GM12864 (cell line): Measurements from ENCODE around the gene PPP6R3.

ENCODE experiments used
- DNase-seq: peaks from one replicate; pipeline ENCODE4 v3.0.0-alpha.2; 2011; ENCODE audit warnings: low read depth
- H3K4me3 ChIP-seq: 2 replicates; pipeline ENCODE4 v1.5.1; 2011; ENCODE audit warnings: mild to moderate bottlenecking, low read depth, low read length, control low read depth
- CTCF ChIP-seq: IDR thresholded peaks from 2 replicates; pipeline ENCODE4 v1.5.1; 2011; ENCODE audit warnings: low read depth, mild to moderate bottlenecking, moderate library complexity, low read length, control low read depth, inconsistent platforms; ENCODE audit errors: missing control alignments

The PPP6R3 gene

GRCh38 chr11:68459886-68460740 is 439 bp upstream of the PPP6R3 start:
- peak; percentile 89 for DNase-seq
- peak overlapping the region; percentile 79 for H3K4me3 ChIP-seq
- TF ChIP-seq CTCF = no peak

- peak overlapping the region; percentile 76 for H3K4me3 ChIP-seq
- TF ChIP-seq CTCF = no peak
- DNase-seq = no peak
Measured at GRCh38 chr11:68461575-68461917, 994 bp downstream of the PPP6R3 start.

GRCh38 chr11:68463714-68464113 is 3.2 kb downstream of the PPP6R3 start:
- DNase-seq = no peak
- H3K4me3 ChIP-seq = no peak overlapping the region
- TF ChIP-seq CTCF = no peak

- no peak for DNase-seq
- H3K4me3 ChIP-seq = no peak overlapping the region
- no peak for TF ChIP-seq CTCF
Measured at GRCh38 chr11:68467201-68467834, 6.8 kb downstream of the PPP6R3 start.

GRCh38 chr11:68468217-68468828 is 7.8 kb downstream of the PPP6R3 start:
- no peak for DNase-seq
- no peak for TF ChIP-seq CTCF
- H3K4me3 ChIP-seq = no peak overlapping the region

GRCh38 chr11:68469122-68469521 is 8.6 kb downstream of the PPP6R3 start:
- no peak overlapping the region for H3K4me3 ChIP-seq
- no peak for DNase-seq
- no peak for TF ChIP-seq CTCF
